Calu3 (cell line): ENCODE data around the gene SH2B2. TPM values are rescaled to one million over a fixed set of nuclear protein-coding genes. Genes with fewer than 3 reads are reported as not detected.
"Not testable (repeated sequence)": the region's sequence is repeated elsewhere in the genome, so short reads cannot be mapped to it uniquely, and the experiment has no call there.

Experiments used
- BruUV-seq: library from RNA; stranded (reverse); fragments of 400-500 nt; replicated peaks from 2 replicates; lab custom pipeline; 2021; lab: Mats Ljungman, UMichigan
- CTCF ChIA-PET: fragments of 300-600 bp; sonication (Branson Sonifier 250); formaldehyde crosslinking; loops from one replicate; lab custom pipeline; 2022; ENCODE audit warnings: antibody characterized with exemption; lab: Charles Lee
- DNase-seq: peaks from one replicate; pipeline ENCODE4 v3.0.0; 2022
- H3K27ac Mint-ChIP-seq: one replicate; pipeline ENCODE4 v1.8.0; 2022; ENCODE audit warnings: mixed read lengths; ENCODE audit not compliant: unreplicated experiment
- H3K27me3 Mint-ChIP-seq: one replicate; pipeline ENCODE4 v1.8.0; 2022; ENCODE audit warnings: mixed read lengths; ENCODE audit not compliant: unreplicated experiment
- H3K36me3 Mint-ChIP-seq: one replicate; pipeline ENCODE4 v1.8.0; 2022; ENCODE audit warnings: mild to moderate bottlenecking, moderate library complexity, mixed read lengths; ENCODE audit not compliant: insufficient read depth, unreplicated experiment
- H3K4me1 Mint-ChIP-seq: one replicate; pipeline ENCODE4 v1.8.0; 2022; ENCODE audit warnings: mild to moderate bottlenecking, low read depth, mixed read lengths; ENCODE audit not compliant: unreplicated experiment
- H3K4me3 Mint-ChIP-seq: one replicate; pipeline ENCODE4 v1.8.0; 2022; ENCODE audit warnings: mild to moderate bottlenecking, low read depth, moderate library complexity, mixed read lengths; ENCODE audit not compliant: unreplicated experiment
- H3K9me3 Mint-ChIP-seq: one replicate; pipeline ENCODE4 v1.8.0; 2022; ENCODE audit warnings: low read depth, mixed read lengths; ENCODE audit not compliant: unreplicated experiment
- CTCF ChIP-seq: fragments of 200-600 bp; IDR thresholded peaks from one replicate; pipeline ENCODE4 v1.8.0; 2022; ENCODE audit warnings: antibody characterized with exemption; ENCODE audit not compliant: unreplicated experiment
- intact Hi-C: fragments of 100-400 bp; cut with micrococcal nuclease; formaldehyde crosslinking; loops from one replicate; pipeline ENCODE4 v1.10.0; 2022; ENCODE audit not compliant: unreplicated experiment
- total RNA-seq: library from RNA; stranded (reverse); gene quantifications from 2 replicates; pipeline ENCODE4 v1.2.3, GENCODE V29; 2022

Gene SH2B2
- total RNA-seq, 1 experiment from 2014 or later: 2.7 TPM

DNA sequence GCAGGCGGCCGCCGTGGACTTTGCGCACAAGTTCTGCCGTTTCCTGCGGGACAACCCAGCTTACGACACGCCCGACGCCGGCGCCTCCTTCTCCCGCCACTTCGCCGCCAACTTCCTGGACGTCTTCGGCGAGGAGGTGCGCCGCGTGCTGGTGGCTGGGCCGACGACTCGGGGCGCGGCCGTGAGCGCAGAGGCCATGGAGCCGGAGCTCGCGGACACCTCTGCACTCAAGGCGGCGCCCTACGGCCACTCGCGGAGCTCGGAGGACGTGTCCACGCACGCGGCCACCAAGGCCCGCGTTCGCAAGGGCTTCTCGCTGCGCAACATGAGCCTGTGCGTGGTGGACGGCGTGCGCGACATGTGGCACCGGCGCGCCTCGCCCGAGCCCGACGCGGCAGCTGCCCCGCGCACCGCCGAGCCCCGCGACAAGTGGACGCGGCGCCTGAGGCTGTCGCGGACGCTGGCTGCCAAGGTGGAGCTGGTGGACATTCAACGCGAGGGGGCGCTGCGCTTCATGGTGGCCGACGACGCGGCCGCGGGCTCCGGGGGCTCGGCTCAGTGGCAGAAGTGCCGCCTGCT lies 14.1 kb downstream of the SH2B2 start:
- intact Hi-C loops: no loop called here
- Mint-ChIP-seq H3K27ac (no peak overlapping the region), H3K4me3 (no peak overlapping the region), H3K4me1 (no peaks in the 10 kb centered on the region), H3K9me3 (no peaks in the 10 kb centered on the region), H3K36me3 (no peaks in the 10 kb centered on the region), H3K27me3 (no peaks in the 10 kb centered on the region)
- CTCF ChIA-PET: no interaction called here
- no peak for TF ChIP-seq CTCF
- no TSS peak for BruUV-seq
- DNase-seq: no peak

- H3K27me3 Mint-ChIP-seq, H3K27ac Mint-ChIP-seq, H3K4me1 Mint-ChIP-seq, H3K36me3 Mint-ChIP-seq, H3K9me3 Mint-ChIP-seq, DNase-seq, intact Hi-C loops, H3K4me3 Mint-ChIP-seq, CTCF ChIA-PET, BruUV-seq: not testable (repeated sequence)
These were observed 14.7 kb downstream of the SH2B2 start for GRCh38 chr7:102301367-102301766.

DNA sequence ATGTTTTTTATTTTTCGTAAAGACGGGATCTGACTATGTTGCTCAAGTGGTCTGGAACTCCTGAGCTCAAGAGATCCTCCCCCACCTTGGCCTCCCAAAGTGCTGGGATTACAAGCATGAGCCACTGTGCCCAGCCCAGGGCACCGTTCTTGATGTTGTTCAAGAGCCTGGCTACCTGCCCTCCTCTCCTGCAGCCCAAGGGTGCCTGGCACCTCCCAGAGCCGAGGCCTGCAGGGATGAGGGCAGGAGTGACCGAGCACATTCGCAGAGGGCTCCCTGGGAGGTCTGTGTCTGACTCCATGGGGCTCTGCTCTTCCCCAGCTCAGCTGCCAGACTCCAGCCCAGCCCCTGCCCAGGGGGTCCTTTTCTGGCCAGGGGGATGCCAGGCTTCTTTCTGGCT lies 15.4 kb downstream of the SH2B2 start:
- Mint-ChIP-seq H3K27ac (no peak overlapping the region), H3K27me3 (no peaks in the 10 kb centered on the region), H3K4me1 (no peaks in the 10 kb centered on the region), H3K4me3 (no peak overlapping the region), H3K9me3 (no peaks in the 10 kb centered on the region), H3K36me3 (no peaks in the 10 kb centered on the region)
- no peak for TF ChIP-seq CTCF
- BruUV-seq: no TSS peak
- intact Hi-C loops: no loop called here
- CTCF ChIA-PET: no interaction called here
- DNase-seq: no peak

GRCh38 chr7:102303669-102304422 lies 17.2 kb downstream of the SH2B2 start:
- H3K27me3 Mint-ChIP-seq: no peaks in the 10 kb centered on the region
- intact Hi-C loops: no loop called here
- no peak for DNase-seq
- H3K4me1 Mint-ChIP-seq: no peaks in the 10 kb centered on the region
- H3K36me3 Mint-ChIP-seq: no peaks in the 10 kb centered on the region
- no peak for TF ChIP-seq CTCF
- H3K4me3 Mint-ChIP-seq: no peak overlapping the region
- CTCF ChIA-PET: interaction anchor here (0.7 kb wide), 1 partner anchor 9 kb away, joined by 3 read pairs; no protein-coding TSS in a partner anchor
- no peak overlapping the region for H3K27ac Mint-ChIP-seq
- no peaks in the 10 kb centered on the region for H3K9me3 Mint-ChIP-seq
- no TSS peak for BruUV-seq

DNA sequence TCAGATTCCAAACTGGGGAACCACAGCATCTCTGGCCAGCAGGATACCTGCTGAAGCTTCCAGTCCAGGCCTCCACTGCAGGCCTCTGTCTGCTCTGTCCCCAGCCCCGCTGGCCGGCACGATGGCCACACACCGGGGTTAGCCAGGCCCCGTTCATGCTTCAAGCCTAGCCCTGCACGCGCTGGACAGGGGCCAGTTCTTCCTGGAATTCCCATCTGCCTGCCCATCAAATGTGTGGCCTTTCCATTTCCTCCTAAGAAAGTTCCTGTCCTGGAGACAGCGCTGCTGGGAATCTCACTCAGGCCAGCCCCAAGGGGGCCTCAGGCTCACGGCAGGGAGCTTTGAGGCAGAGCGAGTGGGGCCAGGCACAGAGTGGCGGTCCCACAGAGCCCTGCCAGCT lies 18.0 kb downstream of the SH2B2 start:
- no peak for DNase-seq
- intact Hi-C loops: no loop called here
- TF ChIP-seq CTCF: no peak
- H3K4me3 Mint-ChIP-seq: no peak overlapping the region
- no peak overlapping the region for H3K27ac Mint-ChIP-seq
- no peaks in the 10 kb centered on the region for H3K4me1 Mint-ChIP-seq
- H3K27me3 Mint-ChIP-seq: no peaks in the 10 kb centered on the region
- CTCF ChIA-PET: no interaction called here
- BruUV-seq: no TSS peak
- no peaks in the 10 kb centered on the region for H3K9me3 Mint-ChIP-seq
- no peaks in the 10 kb centered on the region for H3K36me3 Mint-ChIP-seq
